GM19025 (cell line): ENCODE data around the gene ANKRD17.
"Not testable (repeated sequence)": the region's sequence is repeated elsewhere in the genome, so short reads cannot be mapped to it uniquely, and the experiment has no call there.

Source experiments
- ATAC-seq: cut with Tn5 transposase; IDR thresholded peaks from one replicate; pipeline ENCODE4 v1.9.1; 2021; ENCODE audit warnings: mild to moderate bottlenecking, low read depth, moderate library complexity; ENCODE audit not compliant: unreplicated experiment

The ANKRD17 gene

GRCh38 chr4:73247100-73247499, 11.5 kb downstream of the ANKRD17 start:
- ATAC-seq: no peak

GRCh38 chr4:73245955-73246354, 12.6 kb downstream of the ANKRD17 start:
- no peak for ATAC-seq

DNA sequence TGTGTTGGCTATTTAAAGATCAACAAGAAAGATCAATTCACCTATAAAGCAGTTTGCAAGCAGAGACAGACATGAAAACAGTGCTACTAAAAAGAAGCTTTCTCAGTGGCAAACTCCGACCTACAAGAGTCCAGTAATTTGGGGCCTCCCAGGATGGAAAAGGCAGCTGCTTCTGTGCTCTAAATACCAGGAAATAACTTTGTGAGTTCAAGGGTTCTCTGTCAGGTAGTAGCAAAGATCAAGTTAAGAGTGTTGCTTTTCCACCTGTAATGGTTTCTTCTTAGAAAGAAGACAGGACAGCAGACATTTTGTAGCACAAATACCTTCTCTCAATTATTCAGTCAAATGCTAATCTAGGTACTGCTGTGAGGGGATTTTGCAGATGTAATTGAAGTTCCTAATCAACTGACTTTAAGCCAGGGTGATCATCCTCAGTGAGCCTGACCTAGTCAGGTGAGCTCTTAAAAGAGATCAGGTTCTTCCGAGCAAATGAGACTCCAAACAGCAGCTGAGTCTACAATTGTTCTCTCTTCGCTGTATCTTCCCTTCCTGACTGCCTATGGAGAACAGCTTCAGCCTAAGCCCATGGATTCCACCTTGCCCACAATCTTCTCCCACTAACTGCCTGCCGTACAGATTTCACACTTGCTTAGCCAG, 13.5 kb downstream of the ANKRD17 start:
- ATAC-seq: no peak

DNA sequence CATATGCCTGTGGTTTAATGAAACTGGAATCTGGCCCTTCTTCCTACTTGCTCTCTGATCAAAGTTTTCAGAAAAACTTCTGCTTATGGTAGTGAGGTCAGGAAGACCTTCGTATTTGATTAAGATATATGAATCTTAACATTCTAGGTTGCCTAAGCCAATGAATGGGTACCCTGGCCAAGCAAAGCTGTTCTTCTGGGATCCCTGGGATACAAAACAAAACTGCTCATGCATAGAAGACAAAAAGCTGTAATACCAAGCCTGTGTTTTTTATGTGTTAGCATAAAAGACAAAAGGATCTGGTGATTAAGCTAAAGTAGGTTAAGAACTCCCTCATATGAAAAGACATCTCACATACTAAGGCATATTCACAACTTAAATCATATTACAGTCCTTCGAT, 21.6 kb downstream of the ANKRD17 start:
- ATAC-seq: no peak

DNA sequence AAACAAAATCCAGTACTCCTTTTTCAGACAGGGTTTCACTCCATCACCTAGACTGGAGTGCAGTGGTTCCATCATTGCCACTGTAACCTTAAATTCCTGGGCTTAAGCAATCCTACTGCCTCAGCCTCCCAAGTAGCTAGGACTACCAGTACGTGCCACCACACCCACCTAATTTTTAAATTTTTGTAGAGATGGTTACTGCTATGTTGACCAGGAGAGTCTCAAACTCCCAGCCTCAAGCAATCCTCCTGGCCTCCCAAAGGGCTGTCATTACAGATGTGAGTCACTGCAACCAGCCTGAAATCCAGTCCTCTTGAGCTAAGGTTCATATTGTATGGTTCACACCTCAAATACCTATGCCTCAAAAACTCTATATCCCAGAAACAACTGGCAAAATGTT, 22.4 kb downstream of the ANKRD17 start:
- ATAC-seq: no peak

GRCh38 chr4:73234712-73235111, 23.9 kb downstream of the ANKRD17 start:
- no peak for ATAC-seq

- ATAC-seq: no peak
Measured at GRCh38 chr4:73231518-73232487, 26.8 kb downstream of the ANKRD17 start.

DNA sequence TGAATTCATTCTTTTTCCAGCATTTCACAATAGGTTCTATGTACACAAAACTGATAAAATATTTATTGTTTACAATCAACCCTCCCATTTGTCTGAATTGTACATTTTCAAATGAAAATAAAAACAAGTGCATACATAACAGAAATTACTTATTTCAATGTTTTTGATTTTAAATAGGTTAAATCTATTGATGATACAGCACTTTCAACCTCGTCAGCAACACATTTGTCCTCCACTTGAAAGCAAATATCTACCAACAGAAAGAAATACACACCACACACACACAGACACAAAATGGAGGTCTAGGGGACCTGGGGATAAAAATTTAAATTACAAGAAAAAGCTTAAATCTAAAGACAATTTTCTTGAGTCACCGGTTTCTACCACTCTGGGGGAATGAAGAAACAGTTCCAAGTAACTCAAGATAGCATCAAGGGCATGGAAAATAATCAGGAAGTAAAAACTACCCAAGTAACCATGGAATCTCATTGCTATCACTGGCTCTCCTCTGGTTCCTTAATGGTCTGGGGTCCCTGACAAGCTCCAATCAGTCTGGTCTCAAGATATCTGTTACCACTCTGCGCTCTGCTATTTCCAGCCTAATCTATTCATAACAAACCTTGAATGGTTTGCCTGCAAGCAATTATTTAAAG, 27.6 kb downstream of the ANKRD17 start:
- no peak for ATAC-seq

DNA sequence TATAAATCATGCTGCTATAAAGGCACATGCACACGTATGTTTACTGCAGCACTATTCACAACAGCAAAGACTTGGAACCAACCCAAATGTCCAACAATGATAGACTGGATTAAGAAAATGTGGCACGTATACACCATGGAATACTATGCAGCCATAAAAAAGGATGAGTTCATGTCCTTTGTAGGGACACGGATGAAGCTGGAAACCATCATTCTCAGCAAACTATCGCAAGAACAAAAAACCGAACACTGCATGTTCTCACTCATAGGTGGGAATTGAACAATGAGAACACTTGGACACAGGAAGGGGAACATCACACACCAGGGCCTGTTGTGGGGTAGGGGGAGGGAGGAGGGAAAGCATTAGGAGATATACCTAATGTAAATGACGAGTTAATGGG, 29.8 kb downstream of the ANKRD17 start:
- not testable (repeated sequence) for ATAC-seq

GRCh38 chr4:73224886-73225285, 33.7 kb downstream of the ANKRD17 start:
- no peak for ATAC-seq

DNA sequence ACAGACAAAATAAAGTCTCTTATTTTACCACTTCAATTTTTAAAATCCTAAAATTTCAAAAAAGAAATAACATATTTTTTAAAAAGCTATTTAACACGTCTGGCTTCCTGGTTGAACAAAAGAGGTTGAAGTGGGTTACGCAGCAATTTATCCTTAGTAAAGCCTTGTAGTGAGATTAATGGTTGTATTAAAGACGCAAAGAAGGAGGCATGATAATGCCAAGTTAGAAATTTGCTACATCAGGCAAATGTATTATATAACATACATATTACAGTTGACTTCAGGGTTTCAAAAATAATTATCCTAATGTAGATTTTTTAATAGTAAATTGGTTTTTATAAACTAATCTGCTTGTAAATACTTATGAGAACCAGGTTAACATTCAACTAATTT, 35.3 kb downstream of the ANKRD17 start:
- no peak for ATAC-seq

DNA sequence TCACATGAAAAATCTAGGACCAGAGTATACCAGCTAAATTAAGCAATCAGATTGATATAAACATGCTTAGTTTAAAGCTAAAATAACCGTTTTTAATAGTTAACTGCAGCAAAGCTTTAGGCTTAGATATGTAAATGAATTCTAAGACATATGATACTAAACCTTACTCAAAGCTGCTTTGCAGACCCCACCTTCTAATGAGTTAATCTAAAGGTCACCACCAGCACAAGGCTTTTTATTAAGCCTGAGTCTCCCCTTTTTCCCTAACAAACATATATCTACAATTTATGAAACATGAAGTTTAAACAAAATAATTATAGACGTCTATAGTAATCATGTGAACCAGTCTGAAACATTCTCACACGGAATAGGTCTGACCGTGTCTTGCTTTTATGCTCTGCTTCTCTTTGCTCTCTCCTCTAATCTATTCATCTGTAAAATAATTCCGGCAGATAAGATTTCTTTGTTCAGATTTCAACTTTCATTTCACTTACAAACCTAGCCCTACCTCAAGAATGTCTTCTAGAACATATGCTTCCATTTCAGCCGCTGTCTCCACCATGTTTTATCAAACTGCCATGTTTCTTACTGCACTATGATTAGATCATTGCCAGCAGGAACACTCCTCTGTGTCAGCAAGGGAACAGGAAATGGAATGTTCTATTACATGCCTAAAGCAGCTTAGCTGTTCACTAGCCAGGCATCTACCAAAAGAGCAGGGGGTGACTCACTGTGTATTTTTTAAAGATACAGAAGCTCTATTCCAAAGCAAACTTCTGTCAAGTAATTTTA, 35.9 kb downstream of the ANKRD17 start:
- peak; percentile 95 for ATAC-seq

DNA sequence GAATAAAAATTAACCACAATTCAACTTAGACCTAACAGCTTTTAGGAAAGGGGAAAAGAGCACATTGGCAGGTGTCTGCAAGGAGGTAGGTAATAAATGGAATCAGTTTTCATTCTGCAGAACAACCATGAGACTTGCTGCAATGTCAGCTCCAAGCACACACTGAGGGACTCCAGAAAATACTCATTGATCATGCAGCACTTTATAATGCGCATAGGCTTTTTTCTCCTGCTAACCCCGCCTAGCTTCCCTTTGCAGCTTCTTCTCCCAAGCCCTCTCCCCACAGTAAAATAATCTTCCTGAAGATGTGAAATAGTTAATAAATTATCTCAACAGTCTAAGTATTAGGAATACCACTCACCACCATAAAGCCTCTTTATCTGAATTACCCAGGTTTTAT, 36.9 kb downstream of the ANKRD17 start:
- ATAC-seq: no peak

DNA sequence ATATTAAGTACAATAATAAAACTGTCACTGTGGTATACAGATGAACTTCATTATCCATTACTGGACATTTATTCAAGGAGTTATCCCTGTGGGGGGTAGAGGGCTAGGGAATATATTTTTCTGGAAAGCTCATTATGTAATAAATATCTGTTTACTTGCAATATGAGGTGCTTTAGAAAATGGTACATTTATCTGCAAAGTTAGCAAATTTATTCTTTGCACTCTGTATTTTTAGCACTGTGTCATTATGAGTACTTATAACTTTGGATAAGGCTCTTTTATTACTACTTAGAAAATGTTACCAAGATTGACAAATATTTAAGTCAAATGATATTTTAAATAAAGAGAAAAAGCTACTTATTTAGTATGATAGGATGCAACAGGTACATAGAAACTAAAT, 37.8 kb downstream of the ANKRD17 start:
- ATAC-seq: no peak

DNA sequence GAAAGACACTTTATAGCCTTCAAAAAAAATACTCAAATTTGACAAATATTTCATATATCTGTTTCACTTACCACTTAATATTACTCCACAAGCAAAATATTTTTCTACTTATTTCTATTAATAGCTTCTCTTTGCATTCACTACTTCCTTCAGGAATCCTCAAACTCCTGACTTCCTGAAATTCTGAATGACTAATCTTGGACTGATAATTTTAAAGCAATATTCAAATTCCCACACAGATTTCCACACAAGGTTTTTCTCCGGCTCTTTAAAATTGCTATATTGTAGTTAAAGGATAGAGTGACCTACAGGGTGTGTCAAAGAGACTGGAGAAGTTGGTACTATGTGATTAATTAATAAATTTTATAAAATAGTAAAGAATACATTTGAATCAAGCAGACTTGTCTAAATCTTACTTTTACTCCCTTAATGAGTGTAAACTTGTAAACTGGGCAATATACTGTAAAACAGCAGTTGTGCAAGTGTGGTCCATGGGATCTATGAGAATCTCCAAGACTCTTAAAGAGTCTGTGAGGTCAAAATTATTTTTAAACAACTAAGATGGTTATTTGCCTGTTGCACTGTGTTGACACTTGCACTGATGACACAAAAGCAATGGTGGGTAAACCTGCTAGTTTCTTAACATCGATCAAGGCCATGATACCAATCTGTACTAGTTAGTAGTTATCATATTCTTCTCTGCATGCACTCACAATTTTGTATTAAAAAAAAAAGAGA, 44.5 kb downstream of the ANKRD17 start:
- no peak for ATAC-seq

GRCh38 chr4:73212982-73213730, 45.4 kb downstream of the ANKRD17 start:
- no peak for ATAC-seq

GRCh38 chr4:73211968-73212367, 46.6 kb downstream of the ANKRD17 start:
- ATAC-seq: no peak

DNA sequence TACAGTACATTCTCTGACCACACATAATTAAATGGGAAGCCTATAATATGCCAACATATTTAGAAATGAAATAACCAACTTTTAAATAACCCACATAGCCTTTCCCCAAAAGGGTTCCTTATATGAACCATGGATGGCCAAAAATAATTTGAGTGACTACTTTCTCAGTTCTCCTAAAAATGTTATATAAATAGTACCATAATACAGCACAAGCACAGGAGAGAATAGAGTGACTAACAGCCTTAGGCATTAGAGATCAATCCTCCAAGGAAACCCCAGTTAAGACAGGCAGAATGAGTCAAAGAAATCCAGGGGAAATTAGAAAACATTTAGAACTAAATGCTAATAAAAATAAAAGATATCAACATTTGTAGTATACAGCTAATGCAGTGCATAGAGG, 50.2 kb downstream of the ANKRD17 start:
- ATAC-seq: no peak

GRCh38 chr4:73206236-73206635, 52.4 kb downstream of the ANKRD17 start:
- no peak for ATAC-seq
